Testis (tissue), 2 donors: ENCODE results near the gene THAP10.

Experiments
- CTCF ChIP-seq, 3 experiments: fragments of 450-650 bp in 2 of 3; fragments of 200-600 bp in 1 of 3; sonication (generic) in 1 of 3; IDR thresholded peaks; one replicate each; pipeline ENCODE4 v1.5.1; 2016 to 2019; ENCODE audit warnings: antibody characterized with exemption in 3 of 3, mild to moderate bottlenecking in 2 of 3, moderate library complexity in 1 of 3
- POLR2A ChIP-seq: fragments of 450-650 bp; IDR thresholded peaks from one replicate; pipeline ENCODE4 v1.6.1; 2017; ENCODE audit warnings: antibody characterized with exemption, mild to moderate bottlenecking, moderate library complexity

GRCh38 chr15:70917955-70918354, 25.7 kb upstream of the THAP10 start:
- TF ChIP-seq POLR2A (no peak), CTCF (IDR thresholded peaks at IDR 0.05) (no peak)
